ENCODE measurements around the gene TPRG1L. TPM values are rescaled to one million over a fixed set of nuclear protein-coding genes. Genes with fewer than 3 reads are reported as not detected.

TPRG1L gene
- total and polyA plus RNA-seq, 10 donors, result 19.9 to 45.9 (median 31.5) TPM

DNA sequence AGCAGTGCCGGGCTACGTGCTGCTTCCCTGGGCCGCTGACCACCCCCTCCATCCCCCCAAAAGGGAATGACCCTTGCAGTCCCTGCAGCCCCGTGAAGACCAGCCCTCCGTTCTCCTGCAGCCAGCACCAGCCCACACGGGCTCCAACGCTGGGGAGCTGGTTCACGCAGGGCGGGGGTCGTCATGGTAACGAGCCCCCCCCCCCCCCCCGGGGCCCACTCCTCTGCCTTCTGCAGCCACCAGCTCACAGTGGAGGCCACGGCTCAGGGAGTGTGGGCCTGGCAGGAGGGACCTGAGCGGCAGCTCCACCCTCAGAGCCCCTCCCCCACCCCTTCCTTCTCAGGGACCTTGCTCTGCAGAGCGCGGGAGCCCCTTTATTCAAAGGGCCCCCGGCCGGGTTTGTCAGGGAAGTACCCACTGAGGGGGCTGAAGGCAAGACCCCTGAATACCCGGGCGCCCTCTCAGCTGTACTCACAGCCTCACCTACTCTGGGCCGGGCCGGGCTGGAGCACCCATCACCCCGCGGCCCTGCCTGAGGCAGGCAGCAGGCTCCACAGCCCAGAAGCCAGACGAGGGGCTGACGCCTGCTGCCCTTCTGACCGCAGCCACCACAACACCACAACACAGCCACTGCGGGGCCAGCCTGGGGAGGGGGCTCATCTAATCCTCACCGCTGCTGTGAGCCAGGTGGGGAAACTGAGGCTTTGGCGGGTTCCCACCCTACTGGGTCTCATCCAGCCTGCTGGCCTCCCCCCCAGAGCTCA is 26.1 kb upstream of the TPRG1L start:
- Histone ChIP-seq H3K4me1 (peaks cover 21 to 47% (median 29%) of the 10 kb centered on the region in 6 donors), H3K27ac (no peak overlapping the region)

DNA sequence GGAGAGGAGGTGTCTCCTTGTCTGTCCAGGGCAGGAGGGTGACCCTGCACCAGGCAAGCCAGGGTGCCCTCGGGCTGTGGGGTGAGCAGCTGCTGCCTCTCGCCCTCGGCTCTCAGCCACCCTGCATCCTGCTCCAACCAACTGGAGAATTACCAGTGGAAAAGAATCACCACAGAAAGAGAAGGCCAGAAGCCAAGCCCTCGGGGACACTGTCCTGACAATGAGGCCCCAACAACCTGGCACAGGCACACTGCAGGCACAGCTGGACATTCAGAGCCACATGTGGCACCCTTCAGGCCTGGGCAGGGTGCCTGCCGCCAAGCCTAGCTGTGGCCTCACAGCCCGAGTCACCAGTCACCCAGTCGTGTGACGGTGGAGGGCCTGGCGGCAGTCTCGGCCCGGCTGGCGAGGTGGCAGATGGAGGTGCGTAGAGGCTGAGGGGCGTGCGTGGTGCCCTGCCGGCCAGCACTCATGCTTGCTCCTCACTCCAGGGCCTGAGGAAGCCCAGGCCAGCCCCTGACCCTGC is 25.5 kb upstream of the TPRG1L start:
- intact Hi-C loops (cut with DNase I; ENCODE audit: low total_unique reads), result no loop called here
- 82 to 90% (median 84%) methylated on average over 5 to 16 of the region's 16 CpGs for WGBS, 5 donors
- H3K27ac ChIP-seq, result no peak overlapping the region
- TF ChIP-seq POLR2AphosphoS5 (IDR thresholded peaks at IDR 0.05), result no peak
- TF ChIP-seq, protein P1, sequence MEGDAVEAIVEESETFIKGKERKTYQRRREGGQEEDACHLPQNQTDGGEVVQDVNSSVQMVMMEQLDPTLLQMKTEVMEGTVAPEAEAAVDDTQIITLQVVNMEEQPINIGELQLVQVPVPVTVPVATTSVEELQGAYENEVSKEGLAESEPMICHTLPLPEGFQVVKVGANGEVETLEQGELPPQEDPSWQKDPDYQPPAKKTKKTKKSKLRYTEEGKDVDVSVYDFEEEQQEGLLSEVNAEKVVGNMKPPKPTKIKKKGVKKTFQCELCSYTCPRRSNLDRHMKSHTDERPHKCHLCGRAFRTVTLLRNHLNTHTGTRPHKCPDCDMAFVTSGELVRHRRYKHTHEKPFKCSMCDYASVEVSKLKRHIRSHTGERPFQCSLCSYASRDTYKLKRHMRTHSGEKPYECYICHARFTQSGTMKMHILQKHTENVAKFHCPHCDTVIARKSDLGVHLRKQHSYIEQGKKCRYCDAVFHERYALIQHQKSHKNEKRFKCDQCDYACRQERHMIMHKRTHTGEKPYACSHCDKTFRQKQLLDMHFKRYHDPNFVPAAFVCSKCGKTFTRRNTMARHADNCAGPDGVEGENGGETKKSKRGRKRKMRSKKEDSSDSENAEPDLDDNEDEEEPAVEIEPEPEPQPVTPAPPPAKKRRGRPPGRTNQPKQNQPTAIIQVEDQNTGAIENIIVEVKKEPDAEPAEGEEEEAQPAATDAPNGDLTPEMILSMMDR (IDR thresholded peaks at IDR 0.05 in 8 of 11, conservative IDR thresholded peaks at IDR 0.05 in 3 of 11), result no peak
- peaks cover 19 to 43% (median 25%) of the 10 kb centered on the region in 6 donors for H3K4me1 ChIP-seq
- no peak overlapping the region for H3K4me3 ChIP-seq
- no peak for DNase-seq
- H3K36me3 ChIP-seq, result no peaks in the 10 kb centered on the region
- H3K9me3 ChIP-seq, result no peaks in the 10 kb centered on the region
- H3K27me3 ChIP-seq (replicated peaks in 1 of 7), result peaks cover 0 to 38% (median 4%) of the 10 kb centered on the region in 7 donors

More for the DNA sequence above, 26.1 kb upstream of the TPRG1L start:
- TF ChIP-seq POLR2A (IDR thresholded peaks at IDR 0.05) (no peak), POLR2AphosphoS5 (IDR thresholded peaks at IDR 0.05) (no peak)
- TF ChIP-seq, protein P1 (IDR thresholded peaks at IDR 0.05 in 8 of 11, conservative IDR thresholded peaks at IDR 0.05 in 3 of 11), result no peak
- H3K4me3 ChIP-seq, result peak overlapping the region in 3 of 8 donors; percentile 9 to 51 (median 22)
- H3K27me3 ChIP-seq (replicated peaks in 1 of 7), result peaks cover 0 to 33% (median 4%) of the 10 kb centered on the region in 7 donors
- intact Hi-C loops (cut with DNase I; ENCODE audit: low total_unique reads), result no loop called here
- 48 to 68% (median 56%) methylated on average over 9 to 30 of the region's 30 CpGs for WGBS, 5 donors
- DNase-seq, result no peak
- H3K36me3 ChIP-seq, result no peaks in the 10 kb centered on the region
- no peaks in the 10 kb centered on the region for H3K9me3 ChIP-seq

DNA sequence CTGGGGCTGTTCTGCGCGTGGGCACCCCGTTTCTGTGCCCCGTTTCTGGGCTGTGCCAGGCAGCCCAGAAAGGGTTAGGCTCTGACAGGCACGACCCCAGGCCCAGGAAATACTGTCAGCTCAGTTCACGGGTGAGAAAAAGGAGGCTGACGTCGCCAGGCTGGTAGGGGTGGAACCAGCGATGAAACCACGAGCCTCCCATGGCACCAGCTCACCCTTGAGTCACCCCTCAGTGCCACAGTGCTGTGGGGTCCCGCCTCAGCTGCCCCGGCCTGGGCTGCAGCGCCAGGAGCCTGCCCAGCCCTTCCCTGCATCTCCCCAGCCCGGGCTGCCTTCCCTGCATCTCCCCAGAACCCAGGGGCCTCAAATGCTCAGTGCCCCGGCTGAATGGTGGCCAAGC is 25.0 kb upstream of the TPRG1L start:
- WGBS, 5 donors, result 56 to 71% (median 68%) methylated on average over 10 to 15 of the region's 15 CpGs
- Histone ChIP-seq H3K27me3 (replicated peaks in 1 of 7) (peaks cover 0 to 43% (median 4%) of the 10 kb centered on the region in 7 donors), H3K4me3 (no peak overlapping the region), H3K36me3 (no peaks in the 10 kb centered on the region), H3K27ac (no peak overlapping the region), H3K4me1 (peaks cover 19 to 43% (median 25%) of the 10 kb centered on the region in 6 donors), H3K9me3 (no peaks in the 10 kb centered on the region)
- no peak for DNase-seq
- no peak for TF ChIP-seq POLR2AphosphoS5 (IDR thresholded peaks at IDR 0.05)
- TF ChIP-seq POLR2A (IDR thresholded peaks at IDR 0.05), result no peak
- TF ChIP-seq, protein P1 (IDR thresholded peaks at IDR 0.05 in 8 of 11, conservative IDR thresholded peaks at IDR 0.05 in 3 of 11), result no peak
- intact Hi-C loops (cut with DNase I; ENCODE audit: low total_unique reads), result no loop called here

DNA sequence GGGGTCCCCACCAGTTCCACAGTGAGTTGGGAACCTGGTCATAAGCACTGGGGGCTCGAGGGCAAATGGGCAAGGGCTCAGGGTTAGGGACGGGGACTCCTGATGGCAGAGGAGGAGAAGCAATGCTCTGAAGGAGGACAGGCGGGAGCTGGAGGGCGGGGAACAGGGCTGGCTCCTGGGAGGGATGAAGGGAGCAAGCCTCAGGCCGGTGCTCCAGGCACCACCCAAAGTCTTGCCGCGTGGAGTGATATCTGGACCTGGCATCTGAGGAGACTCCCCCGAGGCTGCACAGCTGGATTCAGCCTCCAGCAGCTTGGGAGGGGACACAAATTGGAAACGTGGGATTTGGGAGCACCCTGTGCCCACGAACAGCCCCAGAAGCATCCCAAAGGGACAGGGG is 24.5 kb upstream of the TPRG1L start:
- H3K4me1 ChIP-seq, result peaks cover 19 to 43% (median 25%) of the 10 kb centered on the region in 6 donors
- intact Hi-C loops (cut with DNase I; ENCODE audit: low total_unique reads), result no loop called here
- 87 to 94% (median 90%) methylated on average over 7 to 10 of the region's 10 CpGs for WGBS, 5 donors

More for the DNA sequence above, 24.5 kb upstream of the TPRG1L start:
- Histone ChIP-seq H3K27ac (no peak overlapping the region), H3K9me3 (no peaks in the 10 kb centered on the region), H3K36me3 (no peaks in the 10 kb centered on the region), H3K4me3 (no peak overlapping the region), H3K27me3 (replicated peaks in 1 of 7) (peaks cover 0 to 43% (median 4%) of the 10 kb centered on the region in 7 donors)
- TF ChIP-seq, protein P1 (IDR thresholded peaks at IDR 0.05 in 8 of 11, conservative IDR thresholded peaks at IDR 0.05 in 3 of 11), result no peak
- TF ChIP-seq POLR2AphosphoS5 (IDR thresholded peaks at IDR 0.05) (no peak), POLR2A (IDR thresholded peaks at IDR 0.05) (no peak)
- DNase-seq, result no peak

Measured in spleen (tissue), 11 donors.